ENCODE results near the gene POLR3C. TPM values are rescaled to one million over a fixed set of nuclear protein-coding genes. Genes with fewer than 3 reads are reported as not detected.

Gene POLR3C
- total and polyA plus RNA-seq, 7 donors: 9.0 to 37.7 (median 18.3) TPM

DNA sequence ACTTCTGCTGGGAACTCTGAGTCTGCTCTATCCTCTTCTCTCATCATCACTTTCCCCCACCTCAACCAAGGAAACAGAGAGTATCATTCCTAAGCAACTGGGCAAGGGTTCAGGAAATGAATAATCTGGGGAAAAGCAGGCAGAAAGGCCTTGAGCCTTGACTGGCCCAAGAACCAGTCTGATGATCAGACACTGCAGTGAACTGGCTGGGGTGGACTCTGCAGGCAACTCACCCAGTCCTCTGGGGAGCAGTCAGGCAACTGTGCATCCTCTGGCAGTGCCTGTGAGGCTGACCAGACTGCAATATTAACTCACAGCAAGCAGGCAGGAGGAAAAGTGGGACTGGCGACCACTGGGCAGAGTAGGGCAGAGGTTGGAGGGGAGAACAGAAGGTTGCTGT lies 60.7 kb downstream of the POLR3C start:
- H3K27me3 ChIP-seq: no peaks in the 10 kb centered on the region
- H3K4me3 ChIP-seq: no peak overlapping the region
- peaks cover 0 to 11% (median 6%) of the 10 kb centered on the region in 4 donors for H3K4me1 ChIP-seq
- TF ChIP-seq EP300 (IDR thresholded peaks at IDR 0.05): no peak
- TF ChIP-seq, protein P1, sequence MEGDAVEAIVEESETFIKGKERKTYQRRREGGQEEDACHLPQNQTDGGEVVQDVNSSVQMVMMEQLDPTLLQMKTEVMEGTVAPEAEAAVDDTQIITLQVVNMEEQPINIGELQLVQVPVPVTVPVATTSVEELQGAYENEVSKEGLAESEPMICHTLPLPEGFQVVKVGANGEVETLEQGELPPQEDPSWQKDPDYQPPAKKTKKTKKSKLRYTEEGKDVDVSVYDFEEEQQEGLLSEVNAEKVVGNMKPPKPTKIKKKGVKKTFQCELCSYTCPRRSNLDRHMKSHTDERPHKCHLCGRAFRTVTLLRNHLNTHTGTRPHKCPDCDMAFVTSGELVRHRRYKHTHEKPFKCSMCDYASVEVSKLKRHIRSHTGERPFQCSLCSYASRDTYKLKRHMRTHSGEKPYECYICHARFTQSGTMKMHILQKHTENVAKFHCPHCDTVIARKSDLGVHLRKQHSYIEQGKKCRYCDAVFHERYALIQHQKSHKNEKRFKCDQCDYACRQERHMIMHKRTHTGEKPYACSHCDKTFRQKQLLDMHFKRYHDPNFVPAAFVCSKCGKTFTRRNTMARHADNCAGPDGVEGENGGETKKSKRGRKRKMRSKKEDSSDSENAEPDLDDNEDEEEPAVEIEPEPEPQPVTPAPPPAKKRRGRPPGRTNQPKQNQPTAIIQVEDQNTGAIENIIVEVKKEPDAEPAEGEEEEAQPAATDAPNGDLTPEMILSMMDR (IDR thresholded peaks at IDR 0.05): no peak
- no peak for TF ChIP-seq POLR2A (IDR thresholded peaks at IDR 0.05)
- no peak for TF ChIP-seq POLR2AphosphoS5 (IDR thresholded peaks at IDR 0.05)
- H3K36me3 ChIP-seq: no peaks in the 10 kb centered on the region
- H3K9me3 ChIP-seq: no peaks in the 10 kb centered on the region
- H3K27ac ChIP-seq: no peak overlapping the region
- 78 to 91% methylated on average over 1 of the region's 1 CpG for WGBS, 2 donors
- DNase-seq: no peak
- intact Hi-C loops (cut with DNase I): no loop called here

DNA sequence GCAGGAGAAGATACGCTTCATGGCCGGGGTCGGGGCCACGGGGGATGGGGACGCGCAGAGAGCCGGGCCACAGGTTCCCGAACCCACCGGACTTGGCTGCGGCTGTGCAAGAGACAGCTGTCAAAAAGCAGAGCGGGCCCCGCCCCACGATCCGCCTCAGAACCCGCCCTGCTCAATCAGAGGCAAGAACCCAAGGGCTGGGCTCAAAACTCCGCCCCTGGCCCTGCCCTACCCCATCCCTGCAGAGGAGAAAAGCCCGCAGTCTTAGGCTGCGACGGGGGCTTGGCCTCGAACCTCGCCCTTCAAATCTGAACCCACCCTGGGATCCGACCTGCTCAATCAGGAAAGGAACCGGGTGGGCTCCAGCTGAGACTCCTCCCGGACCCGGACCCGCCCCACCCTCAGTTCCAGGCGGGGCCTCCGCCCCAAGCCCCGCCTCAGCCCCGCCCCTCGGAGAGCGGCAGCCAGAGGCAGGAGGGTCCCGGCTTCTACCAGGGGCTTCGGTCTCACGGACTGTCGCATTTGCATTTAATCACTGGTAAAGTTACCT lies 61.8 kb downstream of the POLR3C start, which contains the start of gene ANKRD35:
ANKRD35 (minus strand) TSS at position 129 of the 550 bp plus-strand sequence; CDS start at position 21, 108 bp downstream.
- peak; percentile 89 for DNase-seq
- WGBS, 2 donors: 1% methylated on average over 36 of the region's 36 CpGs
- intact Hi-C loops (cut with DNase I): no loop called here
- no peaks in the 10 kb centered on the region for H3K9me3 ChIP-seq
- peak within 1 kb of the TSS; percentile 42 to 72 (median 60) for H3K4me3 ChIP-seq
- no peaks in the 10 kb centered on the region for H3K36me3 ChIP-seq
- H3K27me3 ChIP-seq: no peaks in the 10 kb centered on the region
- peak within 1 kb of the TSS in 1 of 4 donors; percentile 40 for H3K27ac ChIP-seq
- H3K4me1 ChIP-seq: peaks cover 0 to 11% (median 6%) of the 10 kb centered on the region in 4 donors
- TF ChIP-seq, protein P1 (IDR thresholded peaks at IDR 0.05): no peak

DNA sequence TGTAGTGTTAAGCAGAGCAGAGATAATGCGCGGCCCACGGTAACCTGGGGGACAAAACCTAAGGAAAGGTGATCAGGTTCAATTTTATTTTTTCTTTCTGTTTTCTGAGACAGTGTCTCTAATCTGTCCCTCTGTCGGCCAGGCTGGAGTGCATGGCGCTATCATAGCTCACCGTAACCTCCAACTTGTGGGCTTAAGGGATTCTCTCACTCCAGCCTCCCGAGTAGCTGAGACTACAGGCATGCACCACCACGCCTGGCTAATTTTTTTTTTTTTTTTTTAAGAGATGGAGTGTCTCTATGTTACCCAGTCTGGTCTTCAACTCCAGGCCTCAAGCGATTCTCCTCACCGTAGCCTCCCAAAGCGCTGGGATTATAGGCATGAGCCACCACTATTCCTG lies 62.4 kb downstream of the POLR3C start:
- intact Hi-C loops (cut with DNase I): no loop called here
- H3K9me3 ChIP-seq: no peaks in the 10 kb centered on the region
- H3K36me3 ChIP-seq: no peaks in the 10 kb centered on the region
- peaks cover 0 to 11% (median 11%) of the 10 kb centered on the region in 4 donors for H3K4me1 ChIP-seq
- TF ChIP-seq POLR2AphosphoS5 (IDR thresholded peaks at IDR 0.05): no peak
- TF ChIP-seq, protein P1 (IDR thresholded peaks at IDR 0.05): no peak
- TF ChIP-seq POLR2A (IDR thresholded peaks at IDR 0.05): no peak
- no peak for TF ChIP-seq EP300 (IDR thresholded peaks at IDR 0.05)
- H3K27ac ChIP-seq: peak overlapping the region in 1 of 4 donors; percentile 40
- H3K4me3 ChIP-seq: peak overlapping the region; percentile 42 to 72 (median 60)
- no peaks in the 10 kb centered on the region for H3K27me3 ChIP-seq
- DNase-seq: no peak
- WGBS, 2 donors: 43 to 54% methylated on average over 11 of the region's 11 CpGs

DNA sequence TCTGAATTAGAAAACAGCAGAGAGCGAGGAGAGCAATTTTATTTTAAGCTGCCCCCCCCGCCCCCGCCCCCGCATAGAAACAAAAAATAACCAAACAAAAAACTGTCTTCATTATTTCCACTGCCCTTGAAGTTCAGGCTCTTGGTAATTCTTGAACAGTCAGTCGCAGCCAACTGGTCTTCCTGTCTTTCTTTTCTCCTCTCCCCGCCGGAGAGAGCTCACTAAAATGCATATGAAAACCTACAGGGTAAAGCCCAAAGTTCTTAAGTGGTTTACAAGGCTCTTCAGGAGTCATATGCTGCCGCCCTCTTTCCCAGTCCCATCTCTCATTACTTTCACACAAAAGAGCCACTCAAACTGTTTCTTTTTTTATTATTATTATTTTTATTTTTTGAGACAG lies 62.8 kb downstream of the POLR3C start:
- H3K9me3 ChIP-seq: no peaks in the 10 kb centered on the region
- H3K36me3 ChIP-seq: no peaks in the 10 kb centered on the region
- DNase-seq: no peak
- H3K27ac ChIP-seq: no peak overlapping the region
- peaks cover 0 to 16% (median 15%) of the 10 kb centered on the region in 4 donors for H3K4me1 ChIP-seq
- intact Hi-C loops (cut with DNase I): no loop called here
- WGBS, 2 donors: 70 to 82% methylated on average over 8 of the region's 8 CpGs
- H3K27me3 ChIP-seq: no peaks in the 10 kb centered on the region
- no peak overlapping the region for H3K4me3 ChIP-seq
- TF ChIP-seq POLR2A (IDR thresholded peaks at IDR 0.05): no peak
- TF ChIP-seq, protein P1 (IDR thresholded peaks at IDR 0.05): no peak
- TF ChIP-seq POLR2AphosphoS5 (IDR thresholded peaks at IDR 0.05): no peak
- TF ChIP-seq EP300 (IDR thresholded peaks at IDR 0.05): no peak

DNA sequence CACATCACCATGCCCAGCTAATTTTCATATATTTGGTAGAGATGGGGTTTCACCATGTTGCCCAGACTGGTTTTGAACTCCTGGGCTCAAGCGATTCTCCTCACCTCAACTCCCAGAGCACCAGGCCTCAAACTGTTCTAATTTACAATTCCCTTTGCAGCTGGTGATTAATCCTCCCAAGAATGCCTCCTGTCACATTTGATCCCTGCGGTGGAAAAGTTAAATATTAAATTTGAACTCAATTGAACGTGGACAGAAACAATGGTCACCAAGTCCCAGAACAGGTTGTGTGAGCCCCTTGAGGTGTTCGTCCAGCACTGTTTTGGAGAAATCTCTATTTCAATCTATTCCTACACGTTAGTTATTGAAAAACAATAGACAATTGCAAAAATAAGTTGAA lies 63.6 kb downstream of the POLR3C start:
- no peak for DNase-seq
- Histone ChIP-seq H3K4me1 (peaks cover 0 to 23% (median 21%) of the 10 kb centered on the region in 4 donors), H3K9me3 (no peaks in the 10 kb centered on the region), H3K4me3 (no peak overlapping the region), H3K27me3 (no peaks in the 10 kb centered on the region), H3K27ac (no peak overlapping the region), H3K36me3 (no peaks in the 10 kb centered on the region)
- TF ChIP-seq, protein P1 (IDR thresholded peaks at IDR 0.05): no peak
- TF ChIP-seq POLR2A (IDR thresholded peaks at IDR 0.05): no peak
- TF ChIP-seq EP300 (IDR thresholded peaks at IDR 0.05): no peak
- no peak for TF ChIP-seq POLR2AphosphoS5 (IDR thresholded peaks at IDR 0.05)
- intact Hi-C loops (cut with DNase I): no loop called here
- 67 to 86% methylated on average over 5 of the region's 5 CpGs for WGBS, 2 donors
